HepG2 (cell line): ENCODE measurements around the gene NTRK2. TPM values are rescaled to one million over a fixed set of nuclear protein-coding genes. Genes with fewer than 3 reads are reported as not detected.

Experiments used
- CREM ChIP-seq, 2 experiments: sonication (generic) in 1 of 2; formaldehyde crosslinking in 1 of 2; IDR thresholded peaks; 2 replicates each; pipeline versions ENCODE4 v1.4.0 to v1.6.1; 2016 to 2020; ENCODE audit warnings: antibody characterized with exemption in 1 of 2, mild to moderate bottlenecking in 1 of 2, missing genetic modification reagents in 1 of 2
- E2F2 ChIP-seq: sonication (generic); formaldehyde crosslinking; IDR thresholded peaks from 2 replicates; pipeline ENCODE4 v1.4.0; 2020; ENCODE audit warnings: missing genetic modification reagents, borderline replicate concordance
- MZF1 ChIP-seq: sonication (generic); formaldehyde crosslinking; IDR thresholded peaks from 2 replicates; pipeline ENCODE4 v1.8.1; 2023; ENCODE audit warnings: mild to moderate bottlenecking, missing genetic modification reagents, borderline replicate concordance
- NFAT5 ChIP-seq: sonication (generic); formaldehyde crosslinking; IDR thresholded peaks from 2 replicates; pipeline ENCODE4 v1.4.0; 2020; ENCODE audit warnings: missing genetic modification reagents
- ZMYM2 ChIP-seq: sonication (generic); formaldehyde crosslinking; IDR thresholded peaks from 2 replicates; pipeline ENCODE4 v1.8.0; 2022; ENCODE audit warnings: mild to moderate bottlenecking, missing genetic modification reagents
- ZNF75D ChIP-seq: sonication (generic); formaldehyde crosslinking; IDR thresholded peaks from 2 replicates; pipeline ENCODE4 v1.8.1; 2023; ENCODE audit warnings: missing genetic modification reagents, mild to moderate bottlenecking, borderline replicate concordance
- polyA plus RNA-seq, 8 experiments: library from polyadenylated mRNA; depleted of rRNA in 3 of 8; stranded (reverse) in 7 of 8; unstranded in 1 of 8; fragments of >200 nt; fragmentation: Illumina TruSeq in 4 of 8; extraction: Trizol in 4 of 8; gene quantifications; 2 replicates each; pipeline versions ENCODE4 v1.2.1 to v1.2.3, GENCODE V29; 2011 to 2016; ENCODE audit warnings: low read depth in 4 of 8, missing spikeins in 1 of 8, mixed read lengths in 1 of 8; ENCODE audit not compliant: insufficient read depth in 1 of 8
- total RNA-seq, 5 experiments: library from RNA; depleted of rRNA; stranded (reverse); fragments of >200 nt; fragmentation: Illumina TruSeq; extraction: Trizol; gene quantifications; 2 replicates each; pipeline ENCODE4 v1.2.3, GENCODE V29; 2016; ENCODE audit warnings: low read depth in 1 of 5
- TF ChIP-seq, protein P1 (sequence below), 2 experiments: IDR thresholded peaks; 2 replicates each; pipeline ENCODE4 v1.6.1; 2011 to 2012; ENCODE audit warnings: low read length in 2 of 2, borderline replicate concordance in 1 of 2, low read depth in 1 of 2, mild to moderate bottlenecking in 1 of 2, moderate library complexity in 1 of 2
- TF ChIP-seq, protein P2 (sequence below): sonication (generic); formaldehyde crosslinking; IDR thresholded peaks from 2 replicates; pipeline ENCODE4 v1.8.1; 2022; ENCODE audit warnings: mild to moderate bottlenecking, missing genetic modification reagents

Gene NTRK2
- total and polyA plus RNA-seq, 2 of the 13 experiments (the other 11 are each of a cell fraction or from before 2014, with no cell fraction given), result not detected

GRCh38 chr9:84849049-84849448 lies 179.5 kb downstream of the NTRK2 start (continued):
- TF ChIP-seq NFAT5 (CRISPR knock-in tag) (no peak), ZMYM2 (no peak), CREM (IDR thresholded peaks at IDR 0.05) (no peak), CREM (CRISPR knock-in tag; IDR thresholded peaks at IDR 0.05) (no peak), MZF1 (no peak), E2F2 (CRISPR knock-in tag) (no peak), ZNF75D (CRISPR knock-in tag) (no peak)
- TF ChIP-seq, protein P1, sequence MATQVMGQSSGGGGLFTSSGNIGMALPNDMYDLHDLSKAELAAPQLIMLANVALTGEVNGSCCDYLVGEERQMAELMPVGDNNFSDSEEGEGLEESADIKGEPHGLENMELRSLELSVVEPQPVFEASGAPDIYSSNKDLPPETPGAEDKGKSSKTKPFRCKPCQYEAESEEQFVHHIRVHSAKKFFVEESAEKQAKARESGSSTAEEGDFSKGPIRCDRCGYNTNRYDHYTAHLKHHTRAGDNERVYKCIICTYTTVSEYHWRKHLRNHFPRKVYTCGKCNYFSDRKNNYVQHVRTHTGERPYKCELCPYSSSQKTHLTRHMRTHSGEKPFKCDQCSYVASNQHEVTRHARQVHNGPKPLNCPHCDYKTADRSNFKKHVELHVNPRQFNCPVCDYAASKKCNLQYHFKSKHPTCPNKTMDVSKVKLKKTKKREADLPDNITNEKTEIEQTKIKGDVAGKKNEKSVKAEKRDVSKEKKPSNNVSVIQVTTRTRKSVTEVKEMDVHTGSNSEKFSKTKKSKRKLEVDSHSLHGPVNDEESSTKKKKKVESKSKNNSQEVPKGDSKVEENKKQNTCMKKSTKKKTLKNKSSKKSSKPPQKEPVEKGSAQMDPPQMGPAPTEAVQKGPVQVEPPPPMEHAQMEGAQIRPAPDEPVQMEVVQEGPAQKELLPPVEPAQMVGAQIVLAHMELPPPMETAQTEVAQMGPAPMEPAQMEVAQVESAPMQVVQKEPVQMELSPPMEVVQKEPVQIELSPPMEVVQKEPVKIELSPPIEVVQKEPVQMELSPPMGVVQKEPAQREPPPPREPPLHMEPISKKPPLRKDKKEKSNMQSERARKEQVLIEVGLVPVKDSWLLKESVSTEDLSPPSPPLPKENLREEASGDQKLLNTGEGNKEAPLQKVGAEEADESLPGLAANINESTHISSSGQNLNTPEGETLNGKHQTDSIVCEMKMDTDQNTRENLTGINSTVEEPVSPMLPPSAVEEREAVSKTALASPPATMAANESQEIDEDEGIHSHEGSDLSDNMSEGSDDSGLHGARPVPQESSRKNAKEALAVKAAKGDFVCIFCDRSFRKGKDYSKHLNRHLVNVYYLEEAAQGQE (IDR thresholded peaks at IDR 0.05; ENCODE audit: borderline replicate concordance in 1 of 2, low read depth in 1 of 2, low read length in 2 of 2), result no peak
- TF ChIP-seq, protein P2, sequence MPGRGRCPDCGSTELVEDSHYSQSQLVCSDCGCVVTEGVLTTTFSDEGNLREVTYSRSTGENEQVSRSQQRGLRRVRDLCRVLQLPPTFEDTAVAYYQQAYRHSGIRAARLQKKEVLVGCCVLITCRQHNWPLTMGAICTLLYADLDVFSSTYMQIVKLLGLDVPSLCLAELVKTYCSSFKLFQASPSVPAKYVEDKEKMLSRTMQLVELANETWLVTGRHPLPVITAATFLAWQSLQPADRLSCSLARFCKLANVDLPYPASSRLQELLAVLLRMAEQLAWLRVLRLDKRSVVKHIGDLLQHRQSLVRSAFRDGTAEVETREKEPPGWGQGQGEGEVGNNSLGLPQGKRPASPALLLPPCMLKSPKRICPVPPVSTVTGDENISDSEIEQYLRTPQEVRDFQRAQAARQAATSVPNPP (CRISPR knock-in tag), result no peak
